Activated CD4-positive, alpha-beta T cell treated with anti-CD3 and anti-CD28 coated beads for 4 hours (primary cell): Measurements from ENCODE around the gene DHRS7B.

Source experiments
- DNase-seq, 2 donors: peaks; one replicate each; pipeline ENCODE4 v3.0.0-alpha.2; 2020

Gene DHRS7B

DNA sequence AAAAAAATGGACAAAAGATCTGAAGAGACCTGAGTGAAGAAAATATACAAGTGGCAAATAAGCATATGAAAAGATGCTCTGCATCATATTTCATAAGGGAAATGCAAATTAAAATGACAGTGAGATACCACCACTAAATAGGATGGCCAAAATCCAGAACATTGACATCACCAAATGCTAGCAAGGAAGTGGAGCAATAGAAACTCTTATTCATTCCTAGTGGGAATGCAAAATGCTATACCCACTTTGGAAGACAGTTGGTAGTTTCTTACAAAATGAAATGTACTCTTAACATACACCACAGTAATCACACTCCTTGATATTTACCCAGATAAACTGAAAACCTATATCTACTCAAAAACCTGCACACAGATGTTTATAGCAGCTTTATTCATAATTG lies 33.6 kb downstream of the DHRS7B start:
- no peak for DNase-seq

DNA sequence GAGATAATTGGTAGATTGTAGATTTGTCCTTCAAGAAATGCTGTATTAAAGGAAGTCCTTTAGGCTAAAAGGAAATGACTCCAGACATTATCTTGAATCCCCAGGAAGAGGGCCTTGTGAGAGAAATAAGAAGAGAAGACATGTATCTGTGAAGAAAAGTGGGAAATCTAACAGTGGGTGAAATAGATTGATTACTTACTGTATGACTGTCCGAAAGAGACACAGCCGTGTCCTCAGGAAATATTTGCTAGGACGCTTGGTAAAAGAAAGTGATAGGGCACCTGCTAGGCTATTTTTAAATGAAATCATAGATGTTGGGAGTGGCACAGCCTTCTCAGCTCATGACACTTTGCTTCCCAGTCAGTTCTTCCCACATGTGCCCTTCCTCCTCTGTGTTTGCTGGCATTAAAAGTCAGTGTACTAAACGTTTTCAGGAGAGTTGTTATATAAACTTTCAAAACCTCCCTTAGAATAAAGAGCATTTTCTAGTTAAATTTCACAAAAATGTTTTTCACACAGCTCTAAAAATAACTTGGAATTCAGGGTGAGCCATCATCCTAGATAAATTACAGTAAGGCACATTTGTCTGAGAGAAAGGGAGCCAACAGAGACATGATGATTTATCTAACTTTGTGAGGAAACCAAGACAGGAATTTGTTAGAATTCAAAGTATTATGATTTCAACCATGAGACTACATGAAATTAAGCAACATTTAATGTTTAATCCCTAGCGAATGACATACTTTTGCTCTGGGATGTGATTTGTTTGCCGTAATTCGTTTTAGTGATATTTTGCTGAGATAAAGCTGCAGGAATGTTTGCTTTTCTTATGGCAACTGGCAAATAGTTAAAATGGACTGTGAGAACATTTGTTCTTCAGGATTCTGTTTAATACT lies 35.0 kb downstream of the DHRS7B start:
- no peak for DNase-seq

DNA sequence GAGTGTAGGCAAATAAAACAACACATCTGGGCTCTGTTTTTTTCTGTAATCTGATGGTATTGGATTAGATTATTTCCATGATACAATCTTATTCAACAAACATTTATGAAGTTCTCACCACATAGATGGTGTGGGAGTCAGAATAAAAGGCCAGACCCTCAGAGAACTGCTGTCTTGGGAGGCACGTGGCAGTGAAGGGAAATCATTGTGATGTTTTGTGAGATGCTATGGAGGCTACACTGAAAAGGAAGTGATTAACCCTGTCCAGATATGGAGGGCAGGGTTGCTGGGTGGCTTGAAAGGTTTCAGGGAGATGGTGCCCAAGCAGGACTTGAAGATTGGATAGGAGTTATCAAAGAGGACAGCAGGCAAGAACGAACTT lies 35.6 kb downstream of the DHRS7B start:
- no peak for DNase-seq

DNA sequence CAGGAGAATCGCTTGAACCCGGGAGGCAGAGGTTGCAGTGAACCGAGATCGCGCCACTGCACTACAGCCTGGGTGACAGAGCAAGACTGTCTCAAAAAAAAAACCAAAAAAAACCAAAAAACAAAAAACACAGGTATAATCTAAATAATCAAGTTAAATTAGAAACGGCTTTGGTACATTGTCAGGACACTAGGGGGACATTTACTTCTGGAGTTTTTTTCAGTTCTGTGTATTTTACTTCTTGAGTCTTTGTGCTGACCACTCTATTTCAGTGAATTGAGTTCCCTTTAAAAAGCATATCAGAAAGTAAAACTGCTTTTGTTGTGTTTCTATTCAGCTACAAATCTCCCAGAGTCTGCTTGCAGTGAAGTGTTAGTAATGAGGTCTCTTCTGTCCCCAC lies 36.3 kb downstream of the DHRS7B start:
- DNase-seq = no peak

DNA sequence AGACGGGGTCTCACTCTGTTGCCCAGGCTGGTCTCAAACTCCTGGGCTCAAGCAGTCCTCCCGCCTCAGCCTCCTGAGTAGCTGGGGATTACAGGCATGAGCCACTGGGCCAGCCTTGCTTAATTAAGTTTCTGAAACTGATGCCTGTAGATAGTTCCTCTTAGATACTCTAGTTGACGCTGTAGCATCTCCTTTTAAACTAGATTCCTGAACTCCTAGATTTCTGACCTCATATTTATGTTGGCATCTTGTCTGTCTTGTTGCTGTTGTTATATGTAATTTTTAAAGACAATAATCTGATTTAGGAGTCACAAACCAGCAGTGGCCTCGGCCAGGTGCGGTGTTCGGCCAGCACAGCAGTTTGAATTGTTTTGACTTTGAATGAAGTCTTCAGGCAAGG lies 37.5 kb downstream of the DHRS7B start:
- no peak for DNase-seq

DNA sequence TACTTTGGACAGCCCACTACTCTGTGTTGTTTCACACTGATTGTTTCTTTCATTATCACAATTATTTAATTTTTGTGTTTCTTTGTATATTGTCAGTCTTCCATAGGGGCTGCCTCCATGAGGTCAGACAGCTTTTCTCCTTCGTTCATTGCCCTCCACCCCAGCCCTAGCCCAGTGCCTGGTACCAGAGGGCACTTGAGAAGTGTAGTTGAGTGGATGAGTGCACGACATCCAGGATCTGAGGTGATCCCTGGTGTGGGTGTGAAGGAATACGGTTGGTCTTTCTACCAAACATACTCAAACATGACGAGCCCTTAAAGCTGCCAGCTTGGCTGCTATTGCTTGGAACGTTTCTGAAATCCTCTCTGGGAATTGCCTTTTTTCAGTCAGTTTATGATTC lies 37.9 kb downstream of the DHRS7B start:
- DNase-seq = no peak

DNA sequence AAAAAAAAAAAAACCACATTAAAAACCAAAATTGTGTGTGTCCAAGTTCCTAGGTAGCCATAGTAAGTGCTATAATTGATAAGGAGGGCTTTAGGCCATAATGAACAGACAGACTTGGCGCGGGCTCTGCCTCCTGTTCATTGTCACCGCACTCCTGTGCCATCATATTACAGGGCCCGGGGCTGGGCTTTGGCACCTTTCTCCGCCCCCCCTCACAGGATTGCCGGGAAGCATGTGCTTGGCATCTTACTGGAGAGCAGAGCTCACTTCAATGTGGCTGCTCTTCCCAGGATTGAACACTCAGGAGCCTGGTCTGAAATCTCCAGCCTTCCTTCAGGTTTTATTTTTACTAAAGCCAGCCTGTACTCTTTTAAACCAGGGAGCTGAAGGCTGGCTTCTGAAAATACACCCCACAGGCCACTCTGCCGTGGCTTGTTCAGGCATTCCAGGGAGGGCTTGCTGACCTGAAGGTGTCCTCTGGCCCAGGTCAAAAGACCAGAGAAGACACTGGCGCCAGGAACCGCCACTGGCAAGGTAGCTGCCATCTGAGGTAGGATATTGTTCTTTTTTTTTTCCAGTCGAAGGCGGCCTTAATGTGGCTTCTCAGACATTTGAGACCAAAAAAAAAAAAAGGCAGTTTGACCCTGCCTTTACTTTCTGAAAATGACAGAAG lies 39.3 kb downstream of the DHRS7B start:
- DNase-seq = no peak

DNA sequence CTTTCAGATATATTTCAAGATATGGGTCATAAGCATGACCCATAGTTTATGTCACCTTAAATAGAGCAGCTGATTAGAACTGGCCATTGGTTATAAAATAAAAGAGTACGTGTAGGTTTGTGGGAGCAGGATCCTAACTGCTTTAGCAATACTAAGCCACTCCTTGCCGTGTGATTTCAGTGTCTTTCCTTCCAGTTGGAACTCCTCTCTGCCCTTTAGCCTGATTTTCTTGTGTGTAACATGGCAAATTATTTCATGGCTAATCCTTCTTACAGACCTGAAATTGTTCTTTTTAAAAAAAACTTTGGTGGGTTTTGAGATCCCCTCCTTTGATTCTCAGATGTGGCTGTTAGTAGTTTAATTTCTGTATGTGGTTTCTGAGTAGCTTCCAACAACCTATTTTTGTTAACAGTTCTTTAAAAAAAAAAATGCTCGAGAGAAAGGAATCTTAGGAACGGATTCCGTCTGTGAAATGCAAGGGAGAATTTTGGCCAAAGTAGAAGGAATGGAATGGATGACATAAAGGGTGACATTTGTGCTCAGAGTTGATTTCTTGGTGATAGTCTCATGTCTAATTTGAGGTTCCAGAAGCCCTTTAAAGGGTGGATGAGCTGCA lies 39.9 kb downstream of the DHRS7B start:
- no peak for DNase-seq

DNA sequence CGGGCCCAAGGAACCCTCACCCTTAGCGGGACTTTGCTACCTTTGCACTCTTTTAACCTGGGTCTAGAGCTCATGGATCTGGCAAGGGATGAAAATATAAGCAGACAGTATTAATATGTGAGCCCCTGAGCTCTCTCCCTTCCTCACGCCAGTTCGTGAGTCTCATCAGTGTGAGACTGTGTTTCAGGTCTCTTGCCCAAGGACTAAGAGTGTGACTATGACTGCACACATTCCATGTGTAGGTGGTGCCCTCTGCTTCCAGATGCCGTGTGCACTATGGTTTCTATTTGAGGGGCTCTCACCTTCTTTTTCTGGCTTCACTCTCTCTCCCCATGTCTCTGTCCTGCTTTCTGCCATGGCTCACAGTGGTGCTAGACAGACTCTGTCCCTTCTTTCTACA lies 40.5 kb downstream of the DHRS7B start:
- DNase-seq = no peak

DNA sequence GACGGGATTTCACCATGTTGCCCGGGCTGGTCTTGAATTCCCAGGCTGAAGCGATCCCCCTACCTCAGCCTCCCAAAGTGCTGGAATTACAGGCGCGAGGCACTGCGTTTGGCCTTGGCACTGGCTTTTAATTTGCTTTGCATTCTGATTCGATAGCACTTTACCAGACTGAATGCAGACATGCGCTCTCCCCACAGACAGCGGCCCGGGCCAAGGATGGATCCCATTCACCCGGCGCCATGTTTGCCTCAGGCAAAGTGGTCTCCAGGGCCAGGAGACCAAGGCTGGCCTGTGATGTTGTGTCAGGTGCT lies 41.7 kb downstream of the DHRS7B start:
- DNase-seq = no peak

DNA sequence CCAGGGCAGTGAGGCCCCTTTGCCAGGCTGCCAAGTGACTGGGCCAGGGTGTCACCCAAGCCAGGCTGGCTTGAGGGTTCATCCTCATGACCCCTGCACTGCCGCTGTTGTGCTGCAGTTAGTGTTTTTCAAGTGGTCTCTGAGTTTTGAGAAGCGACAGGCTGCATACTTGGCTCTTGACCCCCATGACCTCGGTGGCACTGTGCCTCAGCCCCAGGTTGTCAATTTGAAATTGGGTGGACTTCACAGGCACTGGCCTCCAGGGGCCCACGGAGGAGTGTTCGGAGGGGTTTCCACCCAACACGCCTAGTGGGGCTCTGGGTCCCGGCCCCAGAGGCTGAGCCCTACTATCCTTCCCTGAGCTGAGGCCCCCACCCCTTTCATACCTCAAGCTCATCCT lies 42.7 kb downstream of the DHRS7B start:
- no peak for DNase-seq

DNA sequence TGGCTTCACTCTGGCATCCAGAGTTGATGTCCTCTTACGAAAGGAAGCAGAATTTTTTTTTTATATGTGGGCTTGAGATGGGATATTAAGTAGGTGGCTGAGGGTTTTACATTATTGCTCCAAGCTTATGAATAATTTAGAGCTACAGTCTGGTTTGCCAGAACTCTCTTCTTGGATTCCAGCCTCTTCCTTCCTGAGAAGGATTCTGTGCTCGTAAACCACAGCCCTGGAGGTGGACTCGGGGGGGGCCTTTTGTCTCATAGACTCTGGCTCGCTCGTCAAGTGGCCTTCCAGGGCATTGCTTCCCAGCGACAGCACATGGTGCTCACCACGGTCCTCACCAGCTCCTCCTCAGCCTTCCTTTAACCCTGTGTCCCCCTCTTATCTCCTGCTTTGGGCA lies 44.0 kb downstream of the DHRS7B start:
- DNase-seq = no peak

DNA sequence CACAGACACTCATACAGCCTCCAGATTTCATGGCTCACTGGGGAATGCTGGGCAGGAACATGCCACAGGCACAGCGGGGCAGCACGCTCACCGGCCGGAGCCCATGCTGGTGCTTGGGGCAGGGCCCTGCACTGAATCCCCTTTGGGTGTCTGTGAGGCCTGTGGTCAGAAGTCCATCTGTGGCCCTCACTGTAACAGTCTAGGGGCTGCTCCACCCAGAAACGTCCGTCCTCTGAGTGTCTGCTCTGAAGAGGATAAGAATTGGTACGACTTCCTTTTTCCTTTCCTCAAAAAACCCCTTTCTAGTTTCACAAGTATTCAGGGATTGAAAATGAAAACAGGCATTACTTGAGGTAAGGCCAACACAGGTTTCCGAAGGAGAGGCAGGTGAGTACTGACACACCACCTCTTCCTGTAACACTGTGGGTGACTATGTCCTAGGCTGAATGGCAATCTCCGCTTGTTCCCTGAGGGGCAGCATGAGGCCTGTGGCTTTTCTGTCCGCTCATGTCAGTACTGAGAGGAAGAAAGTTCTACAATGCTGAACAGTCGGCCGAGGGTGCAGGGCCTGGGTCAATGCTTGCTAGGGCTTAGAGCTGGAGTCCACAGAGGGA lies 44.7 kb downstream of the DHRS7B start:
- DNase-seq = no peak

DNA sequence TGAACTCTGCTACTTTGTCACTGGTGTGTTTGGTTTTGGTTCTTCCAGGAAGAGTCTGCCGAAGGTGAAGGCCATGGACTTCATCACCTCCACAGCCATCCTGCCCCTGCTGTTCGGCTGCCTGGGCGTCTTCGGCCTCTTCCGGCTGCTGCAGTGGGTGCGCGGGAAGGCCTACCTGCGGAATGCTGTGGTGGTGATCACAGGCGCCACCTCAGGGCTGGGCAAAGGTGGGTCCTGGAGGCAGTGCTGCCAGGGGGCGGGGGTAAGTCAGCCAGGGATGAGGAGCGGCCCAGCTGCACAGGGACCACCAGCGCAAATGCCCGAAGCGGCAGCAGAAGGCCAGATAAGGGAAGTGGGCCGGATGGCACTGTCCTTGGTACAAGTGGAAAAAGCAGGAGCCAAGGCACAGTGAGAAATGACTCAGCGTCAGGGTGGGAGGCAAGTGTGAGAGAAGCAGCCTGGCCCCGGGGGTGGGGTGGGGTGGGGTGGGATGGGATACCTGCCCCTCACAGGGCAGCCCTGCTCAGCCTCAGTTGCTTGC lies 45.3 kb downstream of the DHRS7B start:
- DNase-seq = no peak

DNA sequence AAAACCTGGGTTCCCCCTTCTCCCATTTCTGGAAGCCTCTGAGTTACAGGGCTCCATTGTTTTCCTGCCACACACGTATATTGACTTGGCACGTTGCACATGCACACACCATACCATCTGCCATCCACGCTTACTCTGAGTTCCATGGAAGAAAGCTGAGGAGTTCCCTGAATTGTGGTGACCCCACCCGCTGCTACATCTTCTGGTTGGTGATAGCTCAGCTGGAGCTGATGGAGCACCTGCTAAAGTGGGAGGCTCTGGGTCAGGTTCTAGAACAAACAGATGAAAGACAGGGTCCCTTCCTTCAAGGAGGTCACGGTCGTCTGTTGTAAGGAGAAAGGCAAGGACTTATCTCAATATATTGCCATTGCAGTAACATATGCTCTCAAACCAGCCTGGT lies 46.1 kb downstream of the DHRS7B start:
- no peak for DNase-seq

DNA sequence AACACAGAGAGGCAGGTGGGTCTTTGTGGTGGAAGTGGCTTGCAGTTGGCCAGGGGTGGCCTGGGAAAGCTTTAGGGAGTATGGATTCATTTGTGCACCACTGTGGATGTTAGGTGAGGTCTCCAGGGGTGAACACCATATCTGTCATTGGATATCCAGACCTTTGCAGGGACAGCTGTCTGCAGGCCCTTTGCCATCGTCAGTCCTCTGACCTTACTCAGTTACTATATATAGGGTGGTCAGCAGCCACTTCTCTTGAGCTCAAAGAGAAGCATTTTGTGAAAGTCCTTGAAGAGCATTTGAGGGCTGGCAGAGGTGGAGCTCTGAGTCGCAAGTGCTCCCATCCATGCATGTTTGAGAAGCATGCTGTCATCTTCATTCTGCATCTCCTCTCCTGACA lies 46.8 kb downstream of the DHRS7B start:
- no peak for DNase-seq

DNA sequence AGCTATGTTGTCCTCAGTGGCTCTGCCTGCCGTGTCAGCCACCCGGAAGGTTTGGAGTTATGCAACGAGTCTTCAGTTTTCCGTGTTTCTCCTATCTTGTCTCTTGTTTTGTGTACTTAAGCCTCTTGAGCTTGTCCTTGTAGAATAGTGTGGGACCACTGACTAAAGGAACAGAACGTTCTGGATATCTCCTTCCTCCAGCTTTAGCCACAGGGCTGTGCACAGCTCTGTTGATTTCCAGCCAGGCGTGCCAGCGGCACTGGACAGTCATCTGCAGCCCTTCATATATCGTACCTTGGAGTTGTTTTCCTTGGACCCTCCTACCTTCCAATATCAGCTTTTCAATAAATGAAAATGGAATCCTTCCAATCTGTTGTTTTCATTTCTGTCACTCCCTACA lies 47.4 kb downstream of the DHRS7B start:
- no peak for DNase-seq

DNA sequence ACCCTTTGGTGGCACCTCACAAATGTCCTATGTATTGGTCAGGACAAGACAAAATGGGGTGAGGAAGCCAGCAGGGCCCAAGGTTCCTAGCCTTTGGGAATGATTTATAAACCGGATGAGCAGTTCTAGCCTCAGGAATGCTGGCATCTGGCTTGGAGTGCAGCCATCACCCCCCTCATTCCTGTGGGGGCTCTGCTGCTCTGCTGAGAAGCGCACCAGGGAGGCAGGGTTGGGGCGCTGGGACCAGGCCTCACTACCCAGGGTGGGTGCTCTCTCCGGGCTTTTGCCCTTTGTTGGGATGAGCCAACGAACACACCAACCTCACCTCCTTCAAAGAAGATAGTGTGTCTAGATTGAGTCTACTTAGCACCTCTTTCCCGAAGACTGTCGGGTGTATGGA lies 47.9 kb downstream of the DHRS7B start:
- no peak for DNase-seq

DNA sequence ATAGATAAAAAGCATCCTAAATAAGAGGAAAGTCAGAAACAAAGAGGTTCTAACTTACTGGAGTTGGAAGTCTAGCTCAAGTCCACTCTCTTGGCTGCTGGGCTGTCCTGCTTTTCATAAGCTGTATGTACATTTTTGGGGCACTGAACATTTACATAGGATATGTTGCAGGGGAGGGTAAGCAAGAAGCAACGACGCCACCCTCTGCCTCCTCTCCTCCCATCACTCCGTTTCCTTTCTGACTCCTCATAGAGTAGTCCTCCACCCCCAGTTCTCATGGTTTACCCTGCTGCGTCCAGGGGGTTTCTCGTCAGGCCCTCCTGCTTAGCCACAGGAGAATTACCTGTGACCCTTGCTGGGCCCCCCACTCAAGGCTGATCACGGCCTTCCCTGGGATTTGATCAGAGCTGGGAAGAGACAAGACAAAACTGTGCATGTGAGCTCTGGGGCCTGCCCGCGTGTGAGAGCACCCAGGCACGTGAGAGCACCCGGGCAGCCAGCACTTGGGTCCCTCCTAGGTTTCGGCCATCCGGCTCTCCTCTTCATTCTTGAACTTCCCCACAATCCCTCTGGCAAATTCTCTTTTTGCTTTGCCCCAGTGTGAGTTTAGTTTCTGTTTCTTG lies 50.1 kb downstream of the DHRS7B start:
- no peak for DNase-seq

DNA sequence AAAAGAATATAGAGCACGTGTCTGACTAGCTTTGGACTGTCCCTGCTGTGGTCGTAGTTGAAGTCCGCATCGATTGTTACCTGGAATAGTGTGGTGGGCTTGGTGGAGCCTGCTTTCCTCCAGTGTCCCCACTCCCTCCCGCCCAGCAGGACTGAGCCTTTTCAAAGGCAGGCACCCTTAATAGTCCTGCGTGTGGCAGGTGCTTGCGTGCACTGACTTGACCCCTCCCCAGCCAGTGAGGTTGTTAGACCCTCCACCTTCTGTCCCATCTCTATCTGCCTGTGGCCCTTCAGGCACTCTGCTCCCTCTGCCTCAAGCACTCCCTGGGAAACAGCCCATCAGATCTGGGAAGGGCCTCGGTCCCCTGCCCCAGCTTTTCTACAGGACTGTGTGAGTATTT lies 50.6 kb downstream of the DHRS7B start:
- no peak for DNase-seq

DNA sequence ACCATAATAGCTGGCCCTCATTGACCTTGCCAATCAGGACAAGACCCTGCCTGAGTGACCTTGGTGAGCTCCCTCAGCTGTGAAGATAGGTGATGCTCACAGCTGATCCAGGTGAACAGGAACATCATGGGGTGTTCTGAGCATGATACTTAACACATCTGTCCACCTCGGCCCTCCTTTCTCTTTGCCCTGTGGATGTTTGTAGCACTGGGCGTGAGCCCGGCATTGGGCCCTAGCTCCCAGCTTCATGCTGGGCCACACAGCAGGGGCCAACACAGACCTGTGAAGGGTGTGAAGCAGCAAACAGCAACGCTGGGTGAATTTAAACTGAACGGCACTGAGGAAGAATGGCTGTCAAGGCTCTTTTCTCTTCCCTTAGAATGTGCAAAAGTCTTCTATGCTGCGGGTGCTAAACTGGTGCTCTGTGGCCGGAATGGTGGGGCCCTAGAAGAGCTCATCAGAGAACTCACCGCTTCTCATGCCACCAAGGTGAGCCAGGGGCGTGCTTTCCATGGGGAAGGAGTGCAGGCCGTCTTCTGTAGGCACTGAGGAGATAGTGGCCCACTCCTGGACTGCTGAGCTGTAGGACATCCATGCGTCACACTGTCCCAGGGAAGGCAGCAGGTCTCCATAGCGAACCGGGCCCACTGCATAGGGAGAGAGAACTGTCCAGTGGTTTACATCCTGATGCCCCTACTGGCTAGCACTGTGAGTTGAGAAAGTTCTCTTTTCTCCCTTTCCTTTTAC lies 51.3 kb downstream of the DHRS7B start:
- DNase-seq = no peak

DNA sequence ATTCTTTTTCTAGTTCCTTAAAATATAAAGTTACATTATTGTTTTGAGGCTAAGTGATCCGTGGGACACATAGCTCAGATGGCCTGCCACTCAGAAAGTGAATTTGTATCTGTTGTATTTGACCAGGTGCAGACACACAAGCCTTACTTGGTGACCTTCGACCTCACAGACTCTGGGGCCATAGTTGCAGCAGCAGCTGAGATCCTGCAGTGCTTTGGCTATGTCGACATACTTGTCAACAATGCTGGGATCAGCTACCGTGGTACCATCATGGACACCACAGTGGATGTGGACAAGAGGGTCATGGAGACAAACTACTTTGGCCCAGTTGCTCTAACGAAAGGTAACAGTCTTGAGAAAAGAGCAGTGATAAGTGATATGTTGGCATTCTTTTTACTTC lies 56.7 kb downstream of the DHRS7B start:
- no peak for DNase-seq
